COLO668 (cell line): ENCODE measurements around the gene CCDC192.

ENCODE experiments used
- DNase-seq: peaks from one replicate; lab custom pipeline; 2025; ENCODE audit not compliant: unreplicated experiment; lab: John Stamatoyannopoulos, UW

Gene CCDC192

DNA sequence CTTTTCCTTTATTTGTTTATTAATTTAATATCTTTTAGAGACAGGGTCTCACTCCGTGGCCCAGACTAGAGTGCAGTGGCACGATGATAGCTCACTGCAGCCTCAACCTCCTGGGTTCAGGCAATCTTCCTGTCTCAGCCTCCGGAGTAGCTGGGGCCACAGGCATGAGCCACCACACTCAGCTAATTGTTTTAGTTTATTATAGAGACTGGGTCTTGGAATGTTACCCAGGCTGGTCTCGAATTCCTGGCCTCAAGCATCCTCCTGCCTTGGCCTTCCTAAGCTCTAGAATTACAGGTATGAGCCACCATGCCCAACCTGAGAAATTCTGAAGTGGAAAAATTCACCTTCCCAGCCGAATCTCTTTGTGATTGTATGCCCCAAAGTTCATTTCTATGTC lies 240.9 kb downstream of the CCDC192 start:
- no peak for DNase-seq

DNA sequence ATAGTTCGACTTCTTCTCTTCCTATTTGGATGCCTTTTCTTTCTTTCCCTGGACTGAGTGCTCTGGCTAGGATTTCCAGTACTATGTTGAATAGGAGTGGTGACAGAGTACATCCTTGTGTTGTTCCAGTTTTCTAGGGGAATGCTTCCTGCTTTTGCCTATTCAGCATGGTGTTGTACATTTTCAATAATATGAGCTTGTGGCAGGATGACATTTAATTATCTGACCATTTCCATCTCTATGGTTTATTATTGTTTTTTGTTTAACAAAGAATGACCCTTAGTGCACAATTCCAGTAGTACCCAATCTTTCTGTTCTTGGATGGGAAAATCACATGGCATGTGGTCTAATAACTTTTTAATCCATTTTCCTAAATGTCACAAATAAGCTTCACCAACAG lies 244.8 kb downstream of the CCDC192 start:
- DNase-seq = no peak

DNA sequence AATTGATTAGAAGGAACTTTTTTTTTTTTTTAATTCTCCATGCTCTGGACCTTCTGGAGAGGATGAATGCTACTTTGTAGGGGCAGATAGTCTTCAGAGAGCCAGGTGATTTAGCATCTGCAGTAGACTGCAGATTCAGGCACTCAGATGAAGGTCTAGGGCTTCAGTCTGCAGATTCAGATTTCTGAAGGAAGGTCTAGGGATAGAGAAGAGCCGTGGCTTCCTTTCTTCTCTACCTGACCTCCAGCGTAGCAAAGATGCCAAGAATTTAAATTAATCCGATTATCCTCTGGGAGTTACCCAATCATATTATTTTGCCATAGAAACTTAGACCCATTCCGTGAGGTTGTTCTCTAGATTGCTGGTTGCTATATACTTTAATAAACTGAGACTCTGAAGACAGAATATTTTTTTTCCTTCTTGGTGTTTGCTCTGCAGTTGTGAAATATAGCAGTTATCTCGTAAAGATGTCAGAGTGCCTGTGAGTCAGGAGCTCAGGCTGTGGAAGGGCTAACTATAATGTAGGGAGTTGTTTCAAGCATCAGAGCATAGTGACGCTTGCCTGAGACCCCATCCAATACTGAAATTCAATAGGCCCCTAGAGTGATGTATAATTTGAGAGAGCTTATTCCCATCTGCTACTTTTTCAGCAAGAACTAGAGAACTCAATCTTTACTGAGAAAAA lies 247.7 kb downstream of the CCDC192 start:
- no peak for DNase-seq

DNA sequence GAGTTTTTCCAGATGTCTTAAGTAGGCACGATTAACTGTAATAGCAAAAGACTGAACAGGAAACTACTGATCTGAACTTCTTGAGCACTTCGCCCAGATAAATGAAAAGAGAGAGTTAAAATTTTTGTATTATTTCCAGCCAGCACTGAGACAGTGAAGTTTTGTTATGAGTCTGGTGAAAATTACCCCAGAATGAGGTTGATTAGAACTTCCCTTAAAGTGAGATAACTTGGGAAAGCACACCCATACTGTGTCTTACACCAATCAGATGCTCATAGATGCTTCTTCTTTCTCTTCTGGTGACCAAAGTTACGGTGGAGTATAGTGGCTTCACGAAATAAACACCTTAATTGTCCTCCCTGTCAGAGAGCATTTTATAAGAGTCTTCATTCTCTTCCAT lies 248.6 kb downstream of the CCDC192 start:
- no peak for DNase-seq

DNA sequence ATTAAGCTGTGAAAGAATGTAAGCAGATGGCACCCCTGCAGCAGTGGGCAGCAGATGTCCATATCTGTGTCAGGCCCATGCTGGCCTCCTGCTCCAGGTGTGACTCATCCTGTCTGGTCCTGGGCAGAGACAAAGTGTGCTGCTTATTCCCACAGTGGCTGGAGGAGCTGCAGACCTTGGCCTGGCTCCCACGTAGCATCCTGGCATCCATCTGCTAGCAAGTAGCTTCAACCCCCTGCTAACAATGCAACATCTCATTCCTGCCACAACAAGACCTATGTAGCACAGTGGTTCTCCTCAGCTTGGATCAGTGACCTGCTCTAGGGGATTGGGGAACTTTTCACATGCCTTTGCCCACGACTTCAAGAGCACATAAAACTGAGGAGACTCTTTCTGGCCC lies 254.0 kb downstream of the CCDC192 start:
- DNase-seq = peak; percentile 33

DNA sequence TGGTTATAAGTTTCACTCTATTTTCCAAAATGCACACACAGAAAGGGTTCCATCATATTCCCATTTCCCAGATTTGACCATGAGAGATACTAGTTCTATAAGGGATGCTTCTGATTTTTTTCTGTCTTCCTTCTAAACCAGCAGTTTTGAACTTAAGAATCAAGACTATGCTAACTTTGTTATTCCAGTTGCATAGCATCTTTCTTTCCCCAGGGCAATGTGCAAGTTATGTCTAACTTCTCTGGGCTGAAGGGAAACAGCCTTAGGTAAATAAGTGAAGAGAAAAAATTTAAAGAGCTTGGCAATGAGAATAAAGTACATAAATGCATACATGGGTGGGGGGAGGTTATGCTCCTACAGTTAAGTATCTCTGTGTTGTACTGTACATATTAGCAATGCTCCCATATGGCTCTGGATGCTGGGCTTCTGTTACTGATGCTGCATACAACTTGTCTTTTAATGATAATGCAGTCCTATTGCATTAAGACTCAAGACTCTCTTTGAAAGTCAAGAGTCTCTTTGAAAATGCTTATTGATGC lies 254.6 kb downstream of the CCDC192 start:
- no peak for DNase-seq

DNA sequence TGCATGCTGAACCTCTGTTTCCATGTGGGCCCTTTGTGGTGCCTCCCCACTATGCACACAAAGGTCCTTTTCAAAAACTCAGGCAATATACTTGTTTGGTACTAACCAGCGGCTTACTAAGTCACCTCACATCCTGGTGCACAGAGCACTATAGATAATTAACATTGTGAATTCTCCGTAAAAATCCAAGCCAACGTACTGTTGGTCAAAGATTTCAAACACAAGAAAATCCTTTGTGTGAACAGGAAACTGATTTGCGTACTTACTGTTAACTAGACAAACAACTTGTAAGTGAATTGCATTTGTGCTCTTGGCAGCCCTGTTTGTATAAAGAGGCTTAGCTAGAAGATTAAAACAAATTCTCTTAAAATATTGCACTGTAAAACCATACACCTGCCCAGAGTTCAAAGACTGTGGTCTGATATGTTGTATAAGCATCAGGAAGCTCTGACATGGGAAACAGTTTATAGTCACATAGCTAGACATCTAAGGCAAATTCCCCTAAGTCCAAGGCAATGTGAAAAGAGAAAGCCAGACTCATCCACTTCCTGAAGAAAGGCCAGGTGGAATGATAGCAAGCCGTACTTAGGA lies 255.3 kb downstream of the CCDC192 start:
- DNase-seq = peak; percentile 4

DNA sequence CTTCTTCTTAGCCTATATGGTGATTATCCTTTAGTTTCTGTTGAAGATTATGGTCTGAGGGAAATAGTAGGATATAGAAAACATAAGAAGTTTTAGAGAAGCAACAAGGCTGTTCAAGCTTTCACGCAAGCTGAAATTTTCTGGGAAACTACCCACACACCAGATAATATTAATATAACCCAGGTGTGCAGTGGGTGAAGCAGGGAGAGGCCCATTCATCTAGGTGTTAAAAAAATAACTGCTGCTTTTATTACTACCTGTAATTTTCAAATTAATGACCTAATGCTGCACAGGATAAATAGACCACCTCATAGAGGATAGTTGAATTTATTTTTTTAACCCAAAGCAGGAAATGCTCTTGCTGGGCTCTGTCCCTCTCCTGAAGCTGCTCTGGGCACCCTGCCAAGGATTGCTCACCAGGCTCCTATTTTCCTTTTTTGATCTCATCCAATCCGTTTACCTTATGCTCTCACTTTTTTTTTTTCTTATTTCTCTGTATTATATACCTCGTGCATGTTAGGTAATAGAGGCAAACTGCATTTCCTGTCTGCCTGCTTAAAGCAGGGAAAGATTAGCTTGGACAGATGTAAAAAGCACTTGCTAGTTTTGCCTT lies 256.1 kb downstream of the CCDC192 start:
- peak; percentile 83 for DNase-seq

DNA sequence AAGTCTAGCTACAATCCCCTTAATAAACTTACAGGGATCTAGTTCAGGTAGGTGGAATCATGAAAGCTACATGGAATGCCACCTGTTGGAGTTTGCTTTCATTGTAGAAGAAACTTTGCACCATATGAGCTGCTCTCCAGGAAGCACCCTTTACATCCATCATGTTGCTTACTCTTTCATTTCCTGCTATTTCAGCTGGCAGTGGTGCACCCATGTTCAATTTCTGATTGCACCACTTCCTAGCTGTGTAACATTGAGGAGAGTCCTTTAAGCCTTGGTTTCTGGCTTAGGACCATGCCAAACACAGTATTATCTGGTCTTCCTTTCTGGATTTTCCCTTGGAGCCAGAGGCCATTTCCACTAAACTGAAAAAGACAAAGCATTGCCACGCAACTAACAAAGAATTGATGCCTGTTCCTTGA lies 257.1 kb downstream of the CCDC192 start:
- DNase-seq = no peak

DNA sequence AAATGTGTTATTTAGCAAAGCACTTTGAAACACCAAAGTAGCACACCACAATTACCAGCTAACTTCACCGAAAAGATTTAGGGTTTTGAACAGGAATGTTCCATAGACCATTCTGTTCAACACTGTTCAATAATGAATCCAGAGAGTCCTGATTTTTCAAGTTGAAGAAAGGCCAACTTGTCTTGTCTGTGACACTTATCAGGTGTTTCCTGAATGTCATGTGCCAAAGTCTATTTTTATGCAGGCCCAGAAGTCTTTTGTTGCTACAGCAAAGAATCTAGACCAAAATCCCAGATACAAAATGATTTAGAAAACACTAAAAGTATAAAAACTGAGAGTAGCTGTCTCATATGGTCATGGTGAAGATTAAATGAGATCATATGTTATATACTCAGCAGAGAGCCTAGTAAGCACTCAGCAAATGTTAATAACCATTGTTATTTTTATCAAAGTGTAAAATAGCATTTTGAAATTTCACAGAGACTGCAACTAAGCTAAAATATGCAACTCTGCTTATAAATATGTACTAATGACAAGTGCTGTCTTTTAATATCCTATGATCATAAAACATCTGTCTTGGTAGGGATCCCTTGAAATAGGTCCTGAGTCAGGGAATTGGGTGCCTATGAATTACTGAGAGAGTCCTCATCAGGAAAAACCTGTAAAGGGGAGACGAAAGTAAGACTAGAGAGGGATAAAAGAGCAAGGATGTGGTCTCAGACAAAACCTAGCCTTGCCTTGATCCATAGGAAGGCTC lies 258.0 kb downstream of the CCDC192 start:
- no peak for DNase-seq

DNA sequence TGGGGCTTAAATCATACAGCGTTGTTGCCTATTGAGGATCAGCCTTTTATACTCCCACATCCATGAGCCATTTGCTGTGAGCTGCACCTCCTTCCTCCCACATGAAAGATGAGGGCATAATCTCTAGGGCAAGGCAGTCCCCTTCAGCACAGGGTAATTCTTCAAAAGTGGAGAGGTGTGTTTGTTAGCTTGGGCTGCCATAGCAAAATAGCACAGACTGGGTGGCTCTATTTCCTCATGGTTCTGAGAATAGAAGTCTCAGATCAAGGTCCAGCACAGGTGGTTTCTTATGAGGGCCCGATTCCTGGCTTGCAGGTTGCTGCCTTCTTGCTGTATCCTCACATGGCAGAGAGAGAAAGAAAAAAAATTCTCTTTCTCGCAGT lies 258.6 kb downstream of the CCDC192 start:
- DNase-seq = no peak

DNA sequence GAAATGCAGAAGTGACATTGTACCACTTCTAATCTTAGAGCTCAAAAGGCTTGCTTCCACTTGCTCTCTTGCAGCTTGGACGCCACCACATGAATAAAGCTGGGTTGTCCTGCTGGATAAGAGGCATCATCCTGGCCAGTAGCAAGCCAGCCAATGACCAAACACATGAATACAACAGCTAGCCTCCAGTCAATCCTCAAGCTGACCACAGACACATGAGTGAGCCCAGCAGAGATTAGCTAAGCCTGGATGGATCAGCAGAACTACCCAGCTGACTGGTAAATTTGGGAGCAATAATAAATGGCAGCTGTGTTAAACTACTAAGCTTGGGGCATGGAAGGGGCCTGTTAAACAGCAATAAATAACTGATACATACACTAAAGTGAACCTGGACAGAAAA lies 259.3 kb downstream of the CCDC192 start:
- no peak for DNase-seq

DNA sequence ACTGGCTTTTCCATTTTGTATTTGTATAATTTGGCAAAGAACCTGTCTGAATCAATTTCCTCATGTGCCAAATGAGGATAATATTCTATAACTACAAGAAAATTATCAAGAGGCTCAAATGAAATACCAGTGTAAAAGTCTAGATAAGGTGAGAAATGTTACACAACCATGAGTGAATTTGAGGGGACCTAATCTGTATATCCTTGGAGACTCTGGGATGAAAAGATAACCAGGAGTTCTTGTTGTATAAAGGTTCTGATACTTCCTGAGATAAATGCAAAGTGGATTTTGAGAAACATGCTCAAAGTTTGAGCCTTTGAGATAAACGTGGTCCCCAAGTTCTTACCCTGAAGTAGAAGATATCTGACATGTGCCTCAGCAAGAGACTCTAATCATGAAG lies 260.0 kb downstream of the CCDC192 start:
- DNase-seq = no peak

DNA sequence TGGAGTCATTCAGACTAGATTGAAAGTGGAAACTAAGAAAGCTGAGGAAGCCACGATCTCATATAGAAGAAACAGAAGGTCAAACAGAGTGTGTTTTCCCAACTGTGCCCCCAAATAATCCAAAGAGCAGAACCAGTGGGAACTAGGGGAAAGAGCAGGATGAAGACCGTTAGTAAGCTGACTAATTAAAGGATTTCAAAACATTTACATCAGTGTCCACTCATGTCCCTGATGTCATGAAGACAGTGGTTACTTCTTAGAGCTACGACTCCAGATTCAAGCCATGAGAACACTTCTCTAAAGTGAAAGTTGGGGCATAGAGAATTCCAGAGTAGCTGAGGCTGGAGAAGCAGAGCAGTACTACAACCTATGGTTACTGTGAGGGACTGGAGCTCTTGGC lies 260.7 kb downstream of the CCDC192 start:
- DNase-seq = no peak

DNA sequence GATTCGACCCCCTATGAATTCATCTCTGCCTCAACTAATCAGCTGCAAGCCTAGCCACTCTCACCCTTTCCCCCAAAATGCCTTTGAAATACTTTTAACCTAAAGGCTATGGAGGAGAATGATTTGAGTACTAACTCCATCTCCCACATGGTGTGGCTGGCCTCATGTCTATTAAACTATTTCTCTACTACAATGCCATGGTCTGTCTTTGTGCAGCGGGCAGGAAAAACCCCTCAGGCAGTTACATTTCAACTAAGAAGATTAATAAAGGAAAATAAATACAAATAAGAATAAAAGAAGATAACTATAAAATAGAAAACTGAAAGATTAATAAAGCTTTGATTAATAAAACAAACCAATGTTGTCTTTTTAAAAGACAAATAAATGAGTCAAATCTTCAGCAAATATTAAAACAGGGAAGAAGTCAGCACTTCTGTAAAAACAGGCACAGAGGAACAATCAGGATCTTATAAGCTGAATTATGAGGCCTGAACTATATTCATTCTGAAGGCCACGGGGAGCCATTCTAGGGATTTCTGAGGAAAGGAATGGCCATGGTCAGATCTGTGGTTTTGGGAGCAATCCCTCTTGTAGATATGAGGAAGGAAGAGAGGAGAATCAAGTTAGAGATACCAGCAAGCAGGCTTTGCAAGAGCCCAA lies 264.3 kb downstream of the CCDC192 start:
- DNase-seq = no peak

DNA sequence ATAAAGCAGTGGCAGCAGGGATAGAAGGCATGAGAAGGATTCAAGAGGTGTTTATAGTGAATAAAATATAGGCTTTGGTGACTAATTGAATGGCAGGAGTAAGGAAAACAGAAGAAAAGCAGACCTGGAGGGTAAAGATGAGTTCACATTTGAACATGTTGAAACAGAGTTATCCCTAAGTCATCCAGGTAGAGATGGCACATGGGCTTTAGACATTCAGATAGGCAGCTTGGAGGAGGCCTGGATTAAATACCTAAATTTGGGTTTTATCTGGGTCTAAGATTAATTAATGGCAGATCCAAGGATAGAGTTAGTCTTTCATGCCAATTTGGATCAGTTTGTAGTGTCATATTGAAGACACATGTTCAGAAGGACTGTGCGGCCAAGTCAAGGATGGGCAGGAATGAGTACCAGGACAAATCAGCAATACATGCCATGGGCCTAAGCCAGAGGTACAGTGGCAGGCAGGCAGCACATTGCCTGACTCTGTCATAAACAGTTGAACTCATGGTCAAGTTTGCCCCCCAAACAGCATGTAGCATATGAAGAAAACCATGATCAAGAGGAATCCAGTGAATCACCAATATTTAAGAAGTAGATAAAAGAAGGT lies 264.9 kb downstream of the CCDC192 start:
- DNase-seq = no peak

DNA sequence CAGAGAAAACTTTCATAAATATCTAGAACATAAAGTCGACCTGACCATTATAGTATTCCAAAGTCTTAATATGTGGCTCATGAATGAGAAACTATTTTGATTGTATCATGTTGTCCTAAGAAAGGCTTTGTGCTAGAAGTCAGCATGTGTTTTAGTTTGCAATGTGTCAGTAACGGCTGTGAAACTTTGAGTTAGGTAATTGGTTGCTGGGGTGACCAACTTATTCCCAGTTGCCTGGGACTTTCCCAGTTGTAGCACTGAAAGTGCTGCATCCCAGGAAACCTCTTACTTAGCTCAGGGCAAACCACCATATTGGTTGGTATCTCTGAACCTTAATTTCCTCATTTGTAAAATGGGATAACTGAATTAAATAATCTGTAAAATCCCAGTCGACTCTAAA lies 265.8 kb downstream of the CCDC192 start:
- DNase-seq = no peak

DNA sequence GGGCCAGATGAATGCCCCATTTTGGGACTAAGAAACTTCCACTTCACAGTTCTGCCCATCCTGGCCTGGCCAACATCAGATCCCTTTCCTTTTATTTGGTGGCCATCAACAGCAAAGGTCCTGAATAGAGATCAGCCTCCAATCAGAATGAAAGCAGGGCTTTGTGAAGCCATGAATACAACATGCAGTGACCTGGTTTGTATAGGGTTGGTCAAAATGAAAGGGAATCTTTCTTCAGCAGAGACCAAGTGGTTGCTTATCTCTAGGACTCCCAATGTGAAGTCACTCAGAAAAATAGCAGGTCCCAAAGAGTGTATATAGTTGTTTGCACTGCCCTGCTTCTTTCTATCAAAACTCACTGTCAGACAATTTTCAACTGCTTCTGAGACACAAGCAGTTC lies 266.5 kb downstream of the CCDC192 start:
- no peak for DNase-seq

DNA sequence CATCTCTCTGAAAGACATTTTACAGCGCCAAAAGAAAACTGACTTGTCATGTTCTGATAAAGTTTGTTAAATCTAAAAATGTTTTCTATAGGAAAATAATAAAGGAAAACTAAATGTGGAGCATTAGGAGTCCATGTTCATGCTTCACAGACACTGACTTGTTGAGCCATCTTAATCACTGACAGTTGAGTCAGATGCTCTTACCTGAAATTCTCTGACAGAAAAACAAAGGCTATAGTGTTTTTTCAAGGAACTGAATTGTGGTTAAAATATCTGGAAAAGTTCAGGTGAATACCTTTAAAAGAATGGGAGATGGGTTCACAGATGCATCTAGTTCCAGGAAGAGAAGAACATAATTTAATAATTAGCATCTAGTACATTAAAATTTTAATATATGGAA lies 266.9 kb downstream of the CCDC192 start:
- no peak for DNase-seq

DNA sequence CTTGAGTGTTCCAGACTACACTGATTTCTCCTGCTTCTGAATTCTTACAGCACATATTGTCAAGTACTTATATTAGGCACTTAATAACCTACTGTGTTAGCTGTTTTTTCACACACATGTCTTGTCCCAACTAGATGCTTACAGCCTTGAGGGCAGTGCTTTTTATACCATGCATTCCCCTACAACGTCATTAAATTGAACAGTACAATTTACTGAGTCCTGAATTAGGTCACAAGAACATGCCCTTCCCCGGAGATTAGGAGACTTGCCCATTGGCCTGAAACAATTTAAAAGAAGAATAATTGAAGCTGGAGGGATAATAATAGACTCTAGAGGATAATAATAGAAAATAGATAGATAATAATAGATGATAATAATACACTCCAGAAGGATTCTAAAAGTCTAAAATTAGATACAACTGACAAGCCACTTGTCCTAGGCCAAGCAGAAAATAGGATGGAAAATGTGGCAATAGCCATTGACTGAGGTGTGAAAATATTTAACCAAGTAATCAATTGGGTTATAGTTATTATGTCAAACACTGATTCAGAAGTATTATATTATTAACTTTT lies 267.7 kb downstream of the CCDC192 start:
- no peak for DNase-seq
